ENCODE measurements around the gene PODXL.
"Not testable (repeated sequence)": the region's sequence is repeated elsewhere in the genome, so short reads cannot be mapped to it uniquely, and the experiment has no call there.

PODXL gene

GRCh38 chr7:131506597-131506996 is 49.8 kb downstream of the PODXL start:
- no peak for TF ChIP-seq FOXK2 (IDR thresholded peaks at IDR 0.05)
- TF ChIP-seq ELF4 (IDR thresholded peaks at IDR 0.05), result no peak
- TF ChIP-seq NFRKB (IDR thresholded peaks at IDR 0.05), result no peak
- no peak for TF ChIP-seq LEF1 (IDR thresholded peaks at IDR 0.05; ENCODE audit: borderline replicate concordance)
- TF ChIP-seq, protein P1, sequence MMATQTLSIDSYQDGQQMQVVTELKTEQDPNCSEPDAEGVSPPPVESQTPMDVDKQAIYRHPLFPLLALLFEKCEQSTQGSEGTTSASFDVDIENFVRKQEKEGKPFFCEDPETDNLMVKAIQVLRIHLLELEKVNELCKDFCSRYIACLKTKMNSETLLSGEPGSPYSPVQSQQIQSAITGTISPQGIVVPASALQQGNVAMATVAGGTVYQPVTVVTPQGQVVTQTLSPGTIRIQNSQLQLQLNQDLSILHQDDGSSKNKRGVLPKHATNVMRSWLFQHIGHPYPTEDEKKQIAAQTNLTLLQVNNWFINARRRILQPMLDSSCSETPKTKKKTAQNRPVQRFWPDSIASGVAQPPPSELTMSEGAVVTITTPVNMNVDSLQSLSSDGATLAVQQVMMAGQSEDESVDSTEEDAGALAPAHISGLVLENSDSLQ (IDR thresholded peaks at IDR 0.05), result no peak
- no peak for TF ChIP-seq SP1 (IDR thresholded peaks at IDR 0.05)
- TF ChIP-seq ZNF384 (IDR thresholded peaks at IDR 0.05), result no peak
- no peak for TF ChIP-seq TARDBP (IDR thresholded peaks at IDR 0.05)
- no peak for TF ChIP-seq ARNT (IDR thresholded peaks at IDR 0.05)
- no peak for TF ChIP-seq BHLHE40 (IDR thresholded peaks at IDR 0.05; ENCODE audit: borderline replicate concordance)
- TF ChIP-seq L3MBTL2 (conservative IDR thresholded peaks at IDR 0.05), result no peak
- TF ChIP-seq SUZ12 (IDR thresholded peaks at IDR 0.05), result no peak
- no peak for TF ChIP-seq CTBP1 (IDR thresholded peaks at IDR 0.05; ENCODE audit: borderline replicate concordance)
- TF ChIP-seq FOXM1 (IDR thresholded peaks at IDR 0.05; ENCODE audit: borderline replicate concordance), result no peak
- TF ChIP-seq HDGF (IDR thresholded peaks at IDR 0.05; ENCODE audit: borderline replicate concordance), result no peak
- DNase-seq (ENCODE audit: extremely low spot score), result no peak
- POLR2A ChIA-PET, result no interaction called here
- CTCF ChIA-PET, result interaction anchor here (0.5 to 1.4 kb wide), 2 partner anchors 80 to 397 kb away, joined by 3 read pairs; no protein-coding TSS in a partner anchor

DNA sequence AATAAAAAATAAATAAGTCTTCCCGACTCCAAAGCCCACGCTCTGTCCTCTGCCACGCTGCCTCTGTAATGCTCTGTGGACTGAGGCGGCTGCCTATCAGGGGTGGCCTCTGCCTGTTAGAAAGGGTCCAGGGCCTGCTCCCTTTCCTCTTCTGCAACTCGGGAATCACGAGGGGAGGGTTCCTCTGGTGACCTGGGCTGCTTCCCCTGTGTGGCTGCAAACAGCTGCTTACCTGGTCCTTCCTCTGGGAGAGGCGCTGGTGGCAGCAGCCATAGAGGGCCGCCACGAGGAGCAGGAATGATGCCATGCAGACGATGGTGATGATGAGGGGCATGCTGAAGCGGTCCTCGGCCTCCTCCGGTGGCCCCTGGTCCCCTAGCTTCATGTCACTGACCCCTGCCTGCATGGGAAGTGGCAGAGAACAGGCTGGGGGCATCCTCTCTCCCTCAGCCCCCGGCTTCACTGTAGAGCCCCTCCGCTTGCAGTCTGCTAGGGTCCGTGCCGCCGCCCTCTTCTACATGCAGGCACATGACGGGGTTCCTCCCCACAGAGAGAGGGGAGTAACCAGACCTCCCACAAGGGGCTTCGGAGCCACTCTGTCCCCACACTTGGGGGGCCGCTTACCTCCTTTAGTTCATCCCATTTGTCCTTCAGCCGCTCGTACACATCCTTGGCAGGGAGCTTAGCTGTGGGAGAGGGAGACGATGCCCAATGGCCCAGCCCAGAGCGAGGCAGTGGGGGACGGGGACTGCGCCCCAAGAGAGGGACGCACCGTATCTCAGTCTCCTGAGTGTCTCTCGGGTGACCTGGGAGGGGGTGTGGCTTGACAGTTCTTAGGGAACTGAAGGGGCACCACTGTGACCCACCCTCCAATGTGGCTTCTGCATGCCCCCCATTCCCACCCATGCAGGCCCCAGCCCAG is 50.5 kb downstream of the PODXL start:
- DNase-seq (ENCODE audit: extremely low spot score), result no peak
- POLR2A ChIA-PET, result no interaction called here
- TF ChIP-seq CTBP1 (IDR thresholded peaks at IDR 0.05; ENCODE audit: borderline replicate concordance) (no peak), BHLHE40 (IDR thresholded peaks at IDR 0.05; ENCODE audit: borderline replicate concordance) (no peak), LEF1 (IDR thresholded peaks at IDR 0.05; ENCODE audit: borderline replicate concordance) (no peak), NFRKB (IDR thresholded peaks at IDR 0.05) (no peak), ELF4 (IDR thresholded peaks at IDR 0.05) (no peak), TARDBP (IDR thresholded peaks at IDR 0.05) (no peak), ZNF384 (IDR thresholded peaks at IDR 0.05) (no peak), FOXK2 (IDR thresholded peaks at IDR 0.05) (no peak), HDGF (IDR thresholded peaks at IDR 0.05; ENCODE audit: borderline replicate concordance) (no peak), SUZ12 (IDR thresholded peaks at IDR 0.05) (no peak), FOXM1 (IDR thresholded peaks at IDR 0.05; ENCODE audit: borderline replicate concordance) (no peak), ARNT (IDR thresholded peaks at IDR 0.05) (no peak)
- TF ChIP-seq, protein P1 (IDR thresholded peaks at IDR 0.05), result no peak
- CTCF ChIA-PET, result no interaction called here

- DNase-seq (ENCODE audit: extremely low spot score); CTCF ChIA-PET; POLR2A ChIA-PET: not testable (repeated sequence)
These were observed 51.3 kb downstream of the PODXL start for GRCh38 chr7:131505037-131505620.

GRCh38 chr7:131504157-131504899 is 52.1 kb downstream of the PODXL start:
- no peak for DNase-seq (ENCODE audit: extremely low spot score)
- POLR2A ChIA-PET, result no interaction called here
- CTCF ChIA-PET, result interaction anchor here (0.6 kb wide), 1 partner anchor 18 kb away, joined by 11 read pairs; no protein-coding TSS in a partner anchor
- TF ChIP-seq SP1 (IDR thresholded peaks at IDR 0.05) (no peak), TARDBP (IDR thresholded peaks at IDR 0.05) (no peak), ZNF384 (IDR thresholded peaks at IDR 0.05) (no peak), LEF1 (IDR thresholded peaks at IDR 0.05; ENCODE audit: borderline replicate concordance) (no peak), ELF4 (IDR thresholded peaks at IDR 0.05) (no peak), CTBP1 (IDR thresholded peaks at IDR 0.05; ENCODE audit: borderline replicate concordance) (no peak), SUZ12 (IDR thresholded peaks at IDR 0.05) (no peak), BHLHE40 (IDR thresholded peaks at IDR 0.05; ENCODE audit: borderline replicate concordance) (no peak), FOXM1 (IDR thresholded peaks at IDR 0.05; ENCODE audit: borderline replicate concordance) (no peak), L3MBTL2 (conservative IDR thresholded peaks at IDR 0.05) (no peak), ARNT (IDR thresholded peaks at IDR 0.05) (no peak)
- TF ChIP-seq, protein P1 (IDR thresholded peaks at IDR 0.05), result no peak

GRCh38 chr7:131503639-131504038 is 52.8 kb downstream of the PODXL start:
- CTCF ChIA-PET, result no interaction called here
- POLR2A ChIA-PET, result no interaction called here
- no peak for TF ChIP-seq FOXA1 (IDR thresholded peaks at IDR 0.05)
- no peak for TF ChIP-seq SUZ12 (IDR thresholded peaks at IDR 0.05)
- no peak for DNase-seq (ENCODE audit: extremely low spot score)
